Activated CD4-positive, CD25-positive, alpha-beta regulatory T cell treated with anti-CD3 and anti-CD28 coated beads, Interleukin-2, amount 50 U/mL, for 16 hours (primary cell): ENCODE measurements around the gene RNF128.

ENCODE experiments used
- DNase-seq: peaks from one replicate; pipeline ENCODE4 v3.0.0-alpha.2; 2020; ENCODE audit warnings: low read depth, low spot score

The RNF128 gene, protein sequence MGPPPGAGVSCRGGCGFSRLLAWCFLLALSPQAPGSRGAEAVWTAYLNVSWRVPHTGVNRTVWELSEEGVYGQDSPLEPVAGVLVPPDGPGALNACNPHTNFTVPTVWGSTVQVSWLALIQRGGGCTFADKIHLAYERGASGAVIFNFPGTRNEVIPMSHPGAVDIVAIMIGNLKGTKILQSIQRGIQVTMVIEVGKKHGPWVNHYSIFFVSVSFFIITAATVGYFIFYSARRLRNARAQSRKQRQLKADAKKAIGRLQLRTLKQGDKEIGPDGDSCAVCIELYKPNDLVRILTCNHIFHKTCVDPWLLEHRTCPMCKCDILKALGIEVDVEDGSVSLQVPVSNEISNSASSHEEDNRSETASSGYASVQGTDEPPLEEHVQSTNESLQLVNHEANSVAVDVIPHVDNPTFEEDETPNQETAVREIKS

DNA sequence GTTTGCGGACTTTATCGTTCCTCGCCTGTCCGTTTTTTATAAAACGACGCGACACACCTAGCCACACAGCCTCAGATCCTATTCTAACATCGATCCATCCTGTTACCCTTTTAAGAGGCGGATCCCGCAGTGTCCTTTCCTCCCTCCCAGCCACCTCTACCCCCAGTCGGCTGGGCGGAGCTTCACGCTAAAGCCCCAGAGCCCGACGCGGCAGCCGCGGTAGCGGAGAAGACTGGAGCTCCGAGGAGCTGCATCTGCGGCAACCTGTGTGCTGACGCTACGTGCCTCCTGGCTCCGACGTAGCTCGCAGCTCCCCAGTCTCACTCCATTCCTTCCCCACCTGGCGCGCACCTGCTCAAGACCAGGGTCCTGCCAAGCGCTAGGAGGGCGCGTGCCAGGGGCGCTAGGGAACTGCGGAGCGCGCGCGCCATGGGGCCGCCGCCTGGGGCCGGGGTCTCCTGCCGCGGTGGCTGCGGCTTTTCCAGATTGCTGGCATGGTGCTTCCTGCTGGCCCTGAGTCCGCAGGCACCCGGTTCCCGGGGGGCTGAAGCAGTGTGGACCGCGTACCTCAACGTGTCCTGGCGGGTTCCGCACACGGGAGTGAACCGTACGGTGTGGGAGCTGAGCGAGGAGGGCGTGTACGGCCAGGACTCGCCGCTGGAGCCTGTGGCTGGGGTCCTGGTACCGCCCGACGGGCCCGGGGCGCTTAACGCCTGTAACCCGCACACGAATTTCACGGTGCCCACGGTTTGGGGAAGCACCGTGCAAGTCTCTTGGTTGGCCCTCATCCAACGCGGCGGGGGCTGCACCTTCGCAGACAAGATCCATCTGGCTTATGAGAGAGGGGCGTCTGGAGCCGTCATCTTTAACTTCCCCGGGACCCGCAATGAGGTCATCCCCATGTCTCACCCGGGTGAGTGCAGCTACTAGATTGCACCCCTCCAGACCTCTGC is at the start of gene RNF128:
TSS of gene RNF128 (plus strand) at position 217 of the 953 bp plus-strand sequence. CDS start at position 430, 213 bp downstream.
- no peak for DNase-seq

DNA sequence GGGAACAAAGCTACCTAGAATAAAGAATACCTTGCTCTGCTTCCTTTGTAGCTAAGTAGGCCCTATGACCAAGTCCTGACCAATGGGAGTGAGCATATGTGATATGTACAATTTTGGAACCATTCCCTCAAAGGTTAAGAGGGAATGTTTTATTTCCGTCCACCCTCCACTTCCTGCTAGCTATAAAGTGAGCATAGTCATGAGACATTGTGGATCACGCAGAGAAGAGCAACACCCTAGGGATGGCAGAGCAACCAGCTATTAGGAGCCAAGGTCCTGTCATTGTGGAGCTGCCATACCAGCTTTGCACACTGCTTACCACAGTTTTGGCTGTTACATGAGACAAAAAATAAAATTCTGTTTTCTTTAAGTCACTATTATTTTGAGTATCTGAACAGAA is 45.8 kb upstream of the RNF128 start:
- no peak for DNase-seq

DNA sequence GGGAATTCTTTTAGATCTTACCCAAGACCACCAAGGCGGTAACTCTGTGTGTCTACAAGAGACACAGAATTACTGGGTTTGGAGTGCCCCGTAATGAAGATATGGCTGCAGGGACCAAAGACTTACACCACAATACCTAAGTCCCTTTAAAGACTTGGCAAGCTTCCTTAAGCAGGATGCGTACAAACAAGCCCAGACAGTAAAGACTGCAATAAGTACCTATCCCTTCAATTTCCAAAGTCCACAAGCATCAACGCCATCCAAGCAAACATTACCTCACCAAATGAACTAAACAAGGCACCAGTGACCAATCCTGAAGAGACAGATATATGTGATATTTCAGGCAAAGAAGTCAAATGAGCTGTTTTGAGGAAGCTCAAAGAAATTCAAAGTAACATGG is 42.3 kb upstream of the RNF128 start:
- DNase-seq: no peak

DNA sequence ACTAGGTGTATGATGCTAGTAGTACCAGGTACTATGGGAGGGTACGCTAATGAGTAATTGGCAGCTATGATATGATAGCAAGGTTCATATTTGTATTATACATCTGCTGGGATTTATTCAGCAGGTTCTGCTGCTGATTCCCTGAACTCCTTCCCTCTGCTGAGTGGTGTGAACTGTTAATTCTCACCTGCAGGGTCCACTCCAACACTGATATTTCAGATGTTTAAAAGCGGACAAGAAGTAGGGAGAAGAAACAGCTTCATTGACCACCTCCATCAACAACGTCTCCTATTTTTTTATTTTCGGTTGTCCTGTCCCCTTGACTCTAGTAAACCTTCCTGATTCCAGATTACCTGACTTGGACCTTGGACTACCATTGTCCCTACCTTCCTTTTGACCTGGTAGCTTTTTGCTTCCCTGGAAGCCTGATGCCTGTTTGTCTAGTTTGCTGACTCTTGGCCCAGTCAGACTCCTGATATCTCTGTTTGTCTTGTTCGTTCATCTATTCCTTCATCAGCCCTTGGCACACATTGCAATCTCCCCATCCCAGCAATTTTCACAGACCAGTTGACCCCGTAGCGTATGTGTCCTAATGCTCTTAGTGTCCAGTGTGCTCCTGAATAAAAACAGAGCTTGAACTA is 34.0 kb upstream of the RNF128 start:
- no peak for DNase-seq

DNA sequence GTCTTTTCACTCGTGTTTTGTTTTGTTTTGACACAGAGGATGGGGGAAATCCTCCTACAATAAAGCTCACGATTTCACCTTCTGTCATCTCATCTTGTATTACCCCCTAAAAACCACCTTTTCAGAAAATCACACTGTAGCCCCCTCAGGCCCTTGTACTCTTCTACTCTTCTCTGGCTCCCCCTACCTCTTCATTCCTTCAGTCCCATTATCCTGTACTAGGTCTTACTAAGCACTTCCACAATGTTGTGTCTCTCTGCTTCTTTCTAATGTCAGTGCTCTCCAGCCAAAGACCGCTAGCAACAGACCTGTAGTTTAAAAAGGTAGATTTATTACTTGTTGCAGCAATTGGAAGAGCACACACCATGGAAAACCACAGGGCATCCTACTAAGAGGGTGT is 30.0 kb upstream of the RNF128 start:
- no peak for DNase-seq

DNA sequence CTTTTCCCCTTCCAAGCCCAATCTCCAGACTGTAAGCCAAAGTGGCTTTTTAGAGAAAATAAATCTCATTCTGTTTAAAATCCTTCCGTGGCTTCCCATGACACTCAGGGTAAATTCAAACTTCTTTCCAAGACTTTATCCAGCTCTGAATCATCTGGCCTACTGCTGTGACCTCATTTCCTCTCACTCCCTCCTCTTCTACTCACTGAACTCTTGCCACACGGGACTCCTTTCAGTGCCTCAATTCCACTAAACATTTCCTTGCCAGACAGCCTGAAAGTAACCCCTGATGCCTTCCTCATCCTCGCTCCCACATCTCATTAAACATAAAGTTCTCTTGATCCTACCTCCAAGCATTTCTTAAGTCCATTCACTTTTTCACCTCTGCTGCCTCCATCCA is 27.8 kb upstream of the RNF128 start:
- no peak for DNase-seq

DNA sequence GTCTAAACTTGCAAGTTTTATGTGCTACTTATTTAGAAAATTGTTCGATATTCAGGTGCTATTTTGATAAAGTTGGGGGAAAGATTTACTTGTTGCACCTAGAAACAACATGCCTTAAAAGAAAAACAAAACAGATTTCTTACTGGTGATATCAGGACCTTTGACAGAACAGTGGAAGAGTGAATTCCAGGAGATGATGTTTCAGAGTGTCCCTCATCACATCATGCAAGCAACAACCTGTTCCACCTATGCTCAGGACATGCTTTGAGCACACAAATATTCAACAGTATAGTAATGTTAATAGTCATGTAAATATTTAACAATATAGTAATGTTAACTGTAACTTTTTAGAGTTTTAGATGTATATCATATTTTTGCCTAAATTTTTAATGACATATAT is 23.9 kb upstream of the RNF128 start:
- no peak for DNase-seq

DNA sequence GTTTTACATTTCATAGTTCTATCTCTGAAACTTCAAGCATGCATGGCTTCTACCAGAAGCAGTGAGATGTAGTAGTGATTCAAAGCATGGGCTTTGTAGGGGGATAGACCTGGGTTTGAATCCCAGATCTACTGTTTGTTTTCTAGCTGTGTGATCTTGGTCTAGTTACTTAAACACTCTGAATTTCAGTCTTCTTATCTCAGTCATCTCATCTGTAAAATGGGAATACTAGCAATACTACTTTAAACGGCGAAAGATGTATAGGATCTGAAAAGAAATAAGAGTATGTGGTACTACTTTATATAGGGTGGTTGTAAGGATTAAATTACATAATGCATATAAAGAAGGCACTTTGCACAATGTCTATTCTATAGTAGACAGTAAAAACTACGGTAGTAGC is 20.0 kb upstream of the RNF128 start:
- DNase-seq: no peak

DNA sequence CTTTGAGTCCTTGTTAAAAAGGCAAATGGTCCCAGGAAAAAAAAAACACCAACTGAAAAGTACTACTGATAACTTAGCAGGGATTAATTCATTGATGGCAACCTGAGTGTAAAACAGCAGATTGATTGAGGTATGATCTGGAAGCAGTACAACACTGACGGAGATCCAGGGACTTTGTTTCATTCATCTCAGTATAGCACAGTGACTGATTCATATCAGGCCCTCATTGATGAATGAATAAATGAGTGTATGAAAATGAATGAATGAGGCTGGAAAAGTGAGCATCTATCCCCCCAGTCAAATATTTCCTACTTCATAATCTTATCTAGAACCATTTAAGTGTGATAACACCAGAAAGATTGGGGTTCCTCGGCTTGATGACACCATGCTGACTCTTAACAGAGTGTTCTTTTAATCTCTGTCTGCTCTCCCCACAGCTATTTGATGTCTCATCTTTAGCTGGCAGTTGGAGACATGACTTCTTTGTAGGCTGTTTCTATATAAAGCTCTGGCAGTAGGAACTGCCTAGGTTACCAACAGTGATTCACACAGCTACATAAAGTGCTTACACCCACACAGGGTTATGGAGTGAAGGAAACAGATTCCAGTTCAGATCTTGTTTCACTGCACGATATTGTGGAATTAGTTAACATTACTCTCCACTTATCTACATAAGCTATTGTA is 18.6 kb upstream of the RNF128 start:
- no peak for DNase-seq

DNA sequence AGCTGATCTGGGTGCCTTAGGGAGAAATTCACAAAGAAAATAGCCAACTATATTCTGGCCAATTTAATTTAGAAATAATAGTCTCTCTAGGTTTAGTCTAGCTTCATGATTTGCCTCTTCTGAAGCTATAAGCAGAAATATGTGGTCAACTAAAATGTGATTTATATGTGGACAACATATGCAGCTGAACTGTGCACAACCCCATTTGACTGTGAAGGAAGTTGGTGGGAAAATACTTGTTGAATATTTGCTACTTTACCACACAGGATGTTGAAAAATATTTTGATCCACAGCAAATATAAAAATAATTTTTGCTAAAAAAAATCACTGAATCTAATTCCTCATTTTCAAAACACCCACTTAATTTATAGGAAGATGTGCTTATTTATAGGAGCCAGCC is 15.7 kb upstream of the RNF128 start:
- DNase-seq: no peak

DNA sequence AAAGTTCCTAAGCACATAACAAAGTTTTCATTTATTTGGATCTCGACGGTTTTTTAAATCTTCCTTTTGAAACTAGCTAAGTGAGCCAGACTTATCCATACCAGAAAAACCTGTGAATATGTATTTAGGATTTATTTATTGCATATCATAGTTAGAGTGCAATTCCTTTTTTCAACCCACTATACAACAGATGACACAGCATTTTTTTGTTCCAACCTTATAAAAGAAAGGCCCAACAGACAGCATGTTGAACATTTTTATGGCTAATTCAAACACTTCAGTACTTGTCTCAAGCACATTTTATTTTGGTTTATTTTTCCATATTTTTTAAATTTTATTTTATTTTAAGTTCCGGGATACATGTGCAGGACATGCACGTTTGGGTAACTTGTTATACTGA is 15.1 kb upstream of the RNF128 start:
- no peak for DNase-seq

DNA sequence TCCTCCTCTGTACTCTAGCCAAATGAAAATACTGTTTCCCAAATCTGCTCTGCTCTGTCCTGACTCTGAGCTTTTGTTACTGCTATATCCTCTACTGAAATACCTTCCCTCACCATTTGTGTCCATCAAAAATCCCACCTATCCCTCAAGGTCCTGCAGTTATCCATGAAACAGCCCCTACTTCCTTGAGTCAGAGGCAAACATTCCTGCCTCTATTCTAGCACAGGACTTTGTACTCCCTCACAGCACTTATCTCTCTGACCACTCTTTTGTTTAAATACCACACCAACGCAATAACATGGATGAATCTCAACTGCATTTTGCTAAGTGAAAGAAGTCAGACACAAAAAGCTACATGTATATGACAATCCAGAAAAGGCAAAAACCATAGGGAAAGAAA is 10.5 kb upstream of the RNF128 start:
- DNase-seq: no peak

DNA sequence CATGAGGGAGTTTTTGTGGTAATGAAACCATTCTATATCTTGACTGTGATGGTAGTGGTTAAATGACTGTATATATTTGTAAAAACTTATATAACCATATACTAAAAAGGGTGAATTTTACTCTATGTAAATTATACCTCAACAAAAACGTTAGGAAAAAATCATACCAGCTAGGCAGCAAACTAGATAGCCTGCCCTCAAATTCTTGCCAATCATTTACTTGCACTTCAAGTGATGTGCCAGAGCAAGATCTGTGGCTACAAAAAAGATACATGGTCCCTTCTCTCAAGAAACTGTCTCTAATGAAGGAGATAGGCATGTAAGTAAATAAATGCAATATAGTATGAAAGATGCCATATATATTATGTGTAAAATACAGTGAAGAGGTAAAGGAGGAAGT is 10.0 kb upstream of the RNF128 start:
- no peak for DNase-seq

DNA sequence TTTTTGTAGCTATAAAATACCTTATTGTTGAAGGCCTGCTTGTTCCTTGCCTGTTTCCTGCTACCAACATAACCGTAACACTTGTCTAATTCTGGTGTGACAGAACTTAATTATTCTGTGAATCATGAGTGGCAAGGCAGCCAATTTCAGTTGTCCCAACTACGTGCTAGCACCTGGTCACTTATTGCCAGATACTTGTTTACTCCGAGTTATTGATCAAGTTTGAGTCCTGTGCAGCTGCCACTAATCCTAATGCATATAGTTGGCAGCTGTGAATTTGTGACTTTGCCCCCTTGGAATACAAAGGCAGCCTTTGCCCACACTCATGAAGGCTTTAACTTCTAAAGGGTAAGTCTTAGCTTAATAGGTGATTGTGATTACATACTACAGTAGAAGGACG is 7.8 kb upstream of the RNF128 start:
- no peak for DNase-seq

DNA sequence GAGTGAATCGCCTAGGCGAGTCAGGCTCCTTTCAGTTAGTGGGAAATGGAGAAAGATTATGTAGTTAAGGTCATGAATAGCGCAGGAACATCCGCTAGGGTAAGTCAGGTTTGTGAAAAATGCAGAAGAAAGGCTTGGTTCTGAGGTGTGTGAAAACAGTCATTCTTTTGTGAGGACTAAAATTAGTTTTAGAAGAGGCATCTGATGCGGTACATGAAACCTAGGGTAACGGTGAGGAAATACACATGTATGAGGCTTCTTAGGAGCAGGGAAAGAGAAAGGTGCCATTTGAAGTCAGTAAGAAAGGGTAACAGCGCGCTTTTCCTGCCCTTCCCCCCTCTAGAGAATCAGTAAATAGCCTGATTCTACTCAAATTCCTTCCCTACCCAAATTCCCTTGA is 570 bp upstream of the RNF128 start:
- DNase-seq: no peak

DNA sequence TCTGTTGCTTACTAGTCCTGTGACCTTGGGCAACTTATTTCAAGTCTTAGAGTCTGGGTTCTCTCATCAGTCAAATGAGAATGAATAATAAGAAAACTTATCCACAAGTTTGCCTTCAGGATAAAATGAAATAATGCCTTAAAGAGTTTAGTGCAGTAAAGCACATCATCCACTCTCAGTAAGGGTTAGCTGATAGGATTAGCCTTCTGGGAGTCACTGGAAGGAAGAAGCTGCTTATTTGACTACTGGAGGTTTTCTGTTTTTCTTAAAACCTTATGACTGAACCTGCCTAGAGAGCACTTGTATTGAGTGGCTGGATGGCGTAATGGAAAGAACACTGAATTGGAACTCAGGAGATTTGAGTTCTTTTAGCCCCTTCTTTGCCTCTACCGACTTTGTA is 1.8 kb downstream of the RNF128 start:
- no peak for DNase-seq

DNA sequence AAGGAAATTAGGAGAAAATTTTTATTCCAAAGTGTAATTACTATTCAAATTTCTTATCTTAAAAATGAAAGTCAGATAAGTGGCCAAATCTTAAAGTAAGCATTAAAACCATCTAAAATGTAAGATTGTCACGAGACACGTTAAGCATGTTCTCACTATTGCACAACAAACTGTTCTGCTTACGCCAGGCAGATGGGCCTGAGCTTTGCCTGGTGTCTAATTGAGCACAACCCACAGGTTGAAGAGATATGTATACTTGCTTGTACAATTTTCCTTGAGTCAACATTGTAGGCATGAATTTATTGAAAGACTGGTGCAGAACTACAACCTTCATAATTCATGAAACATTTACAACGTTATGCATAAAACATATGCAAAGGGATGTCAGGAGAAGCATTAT is 3.9 kb downstream of the RNF128 start:
- no peak for DNase-seq

DNA sequence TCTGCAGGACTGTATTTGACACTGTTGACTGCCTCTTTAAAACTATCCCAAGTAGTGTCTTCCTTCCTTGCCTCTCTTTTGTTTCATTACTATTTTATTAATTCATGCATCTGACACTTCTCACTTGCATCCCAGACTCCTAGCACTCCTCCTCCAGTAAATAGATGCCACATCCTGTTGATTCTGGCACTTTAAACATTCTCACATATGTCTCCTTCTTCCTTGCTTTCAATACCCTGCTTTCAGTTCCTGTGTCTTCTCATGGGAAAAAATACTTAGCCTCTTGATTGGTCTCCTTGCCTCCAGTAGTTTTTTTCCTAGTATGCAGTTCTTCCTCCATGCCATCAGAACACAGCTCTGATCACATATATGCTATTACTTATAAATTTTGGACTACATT is 5.1 kb downstream of the RNF128 start:
- DNase-seq: no peak

DNA sequence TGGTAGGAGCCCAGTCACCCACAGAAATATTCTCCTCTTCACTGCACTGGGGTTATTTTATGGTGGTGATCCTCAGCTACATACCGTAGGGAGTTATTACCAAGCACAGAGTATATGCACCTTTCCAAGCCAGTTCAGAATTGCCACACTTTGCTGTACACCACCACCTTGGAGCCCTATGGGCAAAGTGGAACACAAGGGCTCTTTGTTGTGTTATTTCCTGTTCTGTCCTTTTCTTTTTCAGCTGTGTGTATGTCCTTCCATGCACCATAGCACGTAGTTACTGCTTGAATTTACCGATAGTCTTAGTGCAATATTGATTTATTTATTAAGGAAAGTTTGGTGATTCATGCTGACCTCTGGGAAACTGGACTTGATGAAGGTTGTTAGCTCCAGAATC is 8.3 kb downstream of the RNF128 start:
- no peak for DNase-seq

DNA sequence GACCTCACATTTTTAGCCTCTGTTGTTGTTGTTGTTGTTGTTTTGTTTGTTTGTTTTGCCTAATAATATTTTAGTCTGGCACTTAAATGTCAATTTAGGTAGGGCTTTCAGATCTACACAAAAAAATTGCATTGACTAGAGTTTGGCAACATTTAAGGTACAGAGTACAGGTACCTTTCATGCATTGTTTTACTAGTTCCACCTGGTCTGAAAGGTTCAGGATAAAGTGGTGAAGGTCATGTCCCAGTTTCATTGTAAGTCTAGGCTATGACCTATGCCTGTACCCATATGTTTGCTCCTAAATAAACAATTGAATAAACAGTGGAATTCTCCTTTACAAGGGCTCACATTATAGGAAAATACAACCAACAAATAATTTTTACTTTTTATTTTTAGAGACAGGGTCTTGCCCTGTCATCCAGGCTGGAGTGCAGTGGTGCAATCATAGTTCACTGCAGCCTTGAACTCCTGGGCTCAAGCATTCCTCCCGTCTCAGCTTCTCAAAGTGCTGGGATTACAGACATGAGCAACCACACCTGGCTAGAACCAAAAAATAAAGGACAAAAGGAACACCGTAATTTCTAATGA is 13.8 kb downstream of the RNF128 start:
- no peak for DNase-seq

DNA sequence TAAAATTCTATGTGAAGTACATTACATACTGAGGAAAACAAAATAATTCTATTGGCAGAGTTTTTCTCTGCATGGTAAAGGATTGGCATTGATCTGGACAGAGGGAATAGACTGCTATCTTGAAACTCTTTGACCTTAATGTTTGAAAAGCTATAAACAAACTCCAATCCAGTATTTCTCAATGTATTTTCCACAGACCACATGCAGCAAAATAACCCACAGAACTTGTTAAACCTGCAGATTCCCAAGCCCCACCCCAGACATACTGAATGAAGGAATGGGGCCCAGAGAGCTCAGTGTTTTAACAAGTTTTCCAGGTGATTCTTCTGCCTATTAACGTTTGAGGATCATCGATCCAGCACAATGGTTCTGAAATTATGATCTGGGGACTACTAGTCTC is 15.7 kb downstream of the RNF128 start:
- DNase-seq: no peak
